K562 (cell line): ENCODE measurements around the gene ZNF665. TPM values are rescaled to one million over a fixed set of nuclear protein-coding genes. Genes with fewer than 3 reads are reported as not detected.
A peak's percentile ranks its signal among the peaks of the same experiment; 100 is the strongest.

ENCODE experiments used
- ATAC-seq: fragments of 200-7000 bp; cut with Tn5 transposase; 3 replicates; pipeline ENCODE4 v1.9.1; 2020; ENCODE audit warnings: moderate library complexity
- BruUV-seq: library from RNA; stranded (reverse); fragments of 400-500 nt; replicated peaks from 2 replicates; lab custom pipeline; 2021; lab: Mats Ljungman, UMichigan
- CTCF ChIA-PET: fragments of 300-600 bp; formaldehyde crosslinking; extraction: SDS; loops from one replicate; lab custom pipeline; 2021; ENCODE audit warnings: low intra/inter-chr PET ratio; lab: Yijun Ruan, JAX
- POLR2A ChIA-PET: fragments of 300-600, 350-650 bp; sonication (Branson Sonifier 250); formaldehyde crosslinking; extraction: SDS; loops from one replicate; lab custom pipeline; 2021; ENCODE audit warnings: antibody characterized with exemption, inconsistent platforms; lab: Yijun Ruan, JAX
- DNase-seq, 4 experiments: peaks; one replicate each; pipeline versions ENCODE4 v3.0.0 to v3.0.0-alpha.2; 2011 to 2018; ENCODE audit warnings: low spot score in 3 of 4, mixed read lengths in 3 of 4; ENCODE audit errors: extremely low read depth in 1 of 4
- FAIRE-seq: peaks from 2 replicates; lab custom pipeline; 2011; peaks lifted over from hg19 to GRCh38; lab: Jason Lieb, UNC
- H2AFZ ChIP-seq: 2 replicates; pipeline ENCODE4 v1.6.0; 2011; ENCODE audit warnings: low read depth, low read length, control low read depth, inconsistent platforms
- H3K27ac ChIP-seq: fragments of 200-600 bp; 3 replicates; pipeline ENCODE4 v1.8.0; 2011; ENCODE audit warnings: low read depth, mild to moderate bottlenecking, control low read depth, inconsistent platforms, low read length, moderate library complexity, mixed read lengths; ENCODE audit errors: extremely low read depth
- H3K27me3 ChIP-seq, 2 experiments: fragments of 300-600 bp in 1 of 2; 2 replicates in 1 of 2; 3 replicates in 1 of 2; pipeline versions ENCODE4 v1.6.0 to v1.8.0; 2011; ENCODE audit warnings: inconsistent platforms in 2 of 2, low read length in 2 of 2, mild to moderate bottlenecking in 1 of 2, mixed read lengths in 1 of 2, moderate library complexity in 1 of 2; ENCODE audit not compliant: control insufficient read depth in 2 of 2, insufficient read depth in 2 of 2
- H3K36me3 ChIP-seq: fragments of 300-600 bp; 3 replicates; pipeline ENCODE4 v1.8.0; 2011; ENCODE audit warnings: mild to moderate bottlenecking, low read length, inconsistent platforms; ENCODE audit not compliant: control insufficient read depth, insufficient read depth
- H3K4me1 ChIP-seq, 2 experiments: fragments of 200-600 bp in 1 of 2; replicated peaks in 1 of 2; 2 replicates in 1 of 2; 3 replicates in 1 of 2; pipeline versions ENCODE4 v1.5.1 to v1.8.0; 2011; ENCODE audit warnings: inconsistent platforms in 2 of 2, low read length in 2 of 2, mild to moderate bottlenecking in 1 of 2, mixed read lengths in 1 of 2, moderate library complexity in 1 of 2; ENCODE audit not compliant: control insufficient read depth in 2 of 2, insufficient read depth in 2 of 2
- H3K4me2 ChIP-seq: 2 replicates; pipeline ENCODE4 v1.6.1; 2011; ENCODE audit warnings: low read length, control low read depth, inconsistent platforms, mixed read lengths; ENCODE audit not compliant: insufficient read depth
- H3K4me3 ChIP-seq: fragments of 200-600 bp; sonication (generic), shearing (Covaris generic); 2 replicates; pipeline ENCODE4 v1.5.1; 2016; ENCODE audit warnings: control low read depth, inconsistent platforms
- H3K79me2 ChIP-seq: fragments of 200-600 bp; 3 replicates; pipeline ENCODE4 v1.8.0; 2011; ENCODE audit warnings: low read length, inconsistent platforms; ENCODE audit not compliant: control insufficient read depth, insufficient read depth
- H3K9ac ChIP-seq, 2 experiments: 2 replicates each; pipeline versions ENCODE4 v1.6.0 to v1.6.1; 2011; ENCODE audit warnings: low read depth in 2 of 2, low read length in 2 of 2, control low read depth in 1 of 2, inconsistent platforms in 1 of 2, mild to moderate bottlenecking in 1 of 2, mixed read lengths in 1 of 2; ENCODE audit not compliant: insufficient read depth in 1 of 2
- H3K9me1 ChIP-seq: one replicate; pipeline ENCODE4 v1.6.0; 2011; ENCODE audit warnings: inconsistent platforms, mild to moderate bottlenecking, low read length, moderate library complexity; ENCODE audit not compliant: control insufficient read depth, insufficient read depth
- H3K9me3 ChIP-seq: replicated peaks from 2 replicates; pipeline ENCODE4 v1.5.1; 2011; ENCODE audit warnings: low read depth, low read length, inconsistent platforms; ENCODE audit not compliant: control insufficient read depth, insufficient read depth
- H4K20me1 ChIP-seq: replicated peaks from 2 replicates; pipeline ENCODE4 v1.6.1; 2011; ENCODE audit warnings: low read length, inconsistent platforms, mixed read lengths; ENCODE audit not compliant: control insufficient read depth, insufficient read depth
- C11orf30 ChIP-seq: fragments of 450-650 bp; IDR thresholded peaks from 2 replicates; pipeline ENCODE4 v1.6.1; 2016; ENCODE audit warnings: low read depth, mild to moderate bottlenecking
- CEBPB ChIP-seq: fragments of 450-650 bp; IDR thresholded peaks from 2 replicates; pipeline ENCODE4 v1.6.1; 2016; ENCODE audit warnings: missing genetic modification characterization, missing compliant biosample characterization
- CEBPG ChIP-seq, 3 experiments: fragments of 200-800 bp in 1 of 3; sonication (Bioruptor generic) in 1 of 3; sonication (generic) in 1 of 3; formaldehyde crosslinking in 1 of 3; IDR thresholded peaks in 2 of 3; conservative IDR thresholded peaks in 1 of 3; 2 replicates each; pipeline versions ENCODE4 v1.6.1 to v1.8.0; 2016 to 2022; ENCODE audit warnings: missing compliant biosample characterization in 2 of 3, missing genetic modification characterization in 2 of 3, mild to moderate bottlenecking in 1 of 3, missing genetic modification reagents in 1 of 3
- HSF4 ChIP-seq: fragments of 250-450 bp; sonication (Bioruptor Pico); IDR thresholded peaks from 2 replicates; pipeline ENCODE4 v2.1.2; 2022; ENCODE audit warnings: mild to moderate bottlenecking, moderate library complexity, borderline replicate concordance
- TEAD1 ChIP-seq, 2 experiments: fragments of 450-650 bp in 1 of 2; sonication (generic) in 1 of 2; formaldehyde crosslinking; IDR thresholded peaks; 2 replicates each; pipeline versions ENCODE4 v1.4.0 to v1.8.0; 2020 to 2022; ENCODE audit warnings: mild to moderate bottlenecking in 2 of 2, missing genetic modification reagents in 1 of 2
- THAP12 ChIP-seq: fragments of 250-450 bp; sonication (Bioruptor Pico); IDR thresholded peaks from 2 replicates; pipeline ENCODE4 v1.9.0; 2021; ENCODE audit warnings: mild to moderate bottlenecking, inconsistent platforms
- ZNF431 ChIP-seq: sonication (generic); formaldehyde crosslinking; IDR thresholded peaks from 2 replicates; pipeline ENCODE4 v1.8.0; 2022; ENCODE audit warnings: mild to moderate bottlenecking, missing genetic modification reagents
- WGBS: fragments of 100-300 bp; shearing (Covaris generic); methylation state at CpG from one replicate; pipeline ENCODE4 v1.1.6; 2016; ENCODE audit warnings: low coverage, mixed read lengths; ENCODE audit not compliant: insufficient coverage; ENCODE audit errors: missing lambda C conversion rate; 5-methylcytosine and 5-hydroxymethylcytosine counted together
- in situ Hi-C: fragments of 300-500 bp; cut with MboI; formaldehyde crosslinking; loops from 4 replicates; pipeline ENCODE4 v1.15.0; 2018; ENCODE audit warnings: inconsistent platforms, mixed read lengths
- intact Hi-C: fragments of 100-400 bp; cut with micrococcal nuclease; formaldehyde crosslinking; loops from 2 replicates; pipeline ENCODE4 v1.14.2; 2022
- polyA plus RNA-seq, 8 experiments: library from polyadenylated mRNA; depleted of rRNA in 4 of 8; stranded (reverse) in 5 of 8; unstranded in 3 of 8; fragments of >200 nt; fragmentation: Nextera tagmentation in 2 of 8; fragmentation: Illumina TruSeq in 1 of 8; extraction: Ambion mirVana in 2 of 8; extraction: Trizol in 1 of 8; gene quantifications; 2 replicates each; pipeline versions ENCODE4 v1.2.1 to v1.2.3, GENCODE V29; 2011 to 2014; ENCODE audit warnings: inconsistent platforms in 1 of 8, missing spikeins in 1 of 8
- total RNA-seq, 7 experiments: library from RNA; depleted of rRNA in 6 of 7; stranded (reverse); fragments of >200 nt in 6 of 7; fragmentation: Illumina TruSeq in 2 of 7; extraction: Trizol in 2 of 7; gene quantifications; 2 replicates each; pipeline versions ENCODE4 v1.2.1 to v1.2.3, GENCODE V29; 2011 to 2021; ENCODE audit warnings: low replicate concordance in 1 of 7

The ZNF665 gene
- total and polyA plus RNA-seq, 9 of the 15 experiments (the other 6 are each of a cell fraction or from before 2014, with no cell fraction given) = 1.9 to 7.6 (median 2.8) TPM

DNA sequence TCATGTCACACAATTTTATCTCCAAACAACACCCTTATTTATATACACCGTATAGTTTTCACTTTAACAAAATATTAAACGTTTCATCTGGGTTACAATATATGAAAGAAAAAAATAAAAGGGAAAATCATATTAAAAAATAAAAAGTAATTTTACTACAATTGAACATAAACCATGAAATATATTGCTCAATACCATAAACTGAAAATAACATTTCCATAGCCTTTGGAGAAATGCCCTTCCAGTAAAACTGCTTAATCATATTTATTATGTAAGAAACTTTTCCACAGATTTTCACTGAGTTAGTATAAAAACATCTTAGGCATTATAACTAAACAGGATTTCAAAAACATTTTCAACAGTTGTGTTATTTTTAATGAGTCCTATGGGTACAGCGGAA, 32.8 kb downstream of the ZNF665 start:
- FAIRE-seq = no peak
- in situ Hi-C loops = no loop called here
- Histone ChIP-seq H3K4me3 (no peak overlapping the region), H3K27ac (peak overlapping the region; percentile 71), H4K20me1 (no peaks in the 10 kb centered on the region), H3K4me1 (peaks cover 13 to 14% of the 10 kb centered on the region in 2 experiments; a peak in 3 of 5 replicates), H3K4me2 (peak overlapping the region; percentile 44; the same call in 1 of the 2 replicates), H3K9ac (no peak overlapping the region), H3K9me1 (no peaks in the 10 kb centered on the region), H3K27me3 (no peaks in the 10 kb centered on the region), H3K9me3 (peaks cover 16% of the 10 kb centered on the region), H3K79me2 (peaks cover 29% of the 10 kb centered on the region), H3K36me3 (peaks cover 12% of the 10 kb centered on the region; the same call in 2 of the 3 replicates), H2AFZ (no peak overlapping the region)
- intact Hi-C loops = no loop called here
- TF ChIP-seq CEBPG (CRISPR knock-in tag; IDR thresholded peaks at IDR 0.05) (no peak), CEBPG (tag; conservative IDR thresholded peaks at IDR 0.05 in 1 of 2, IDR thresholded peaks at IDR 0.05 in 1 of 2) (peak in 1 of 2 experiments; percentile 71; a peak in 3 of 4 replicates), C11orf30 (peak; percentile 12; the same call in 1 of the 2 replicates), HSF4 (CRISPR knock-in tag) (no peak), CEBPB (tag) (peak; percentile 72), TEAD1 (CRISPR knock-in tag; IDR thresholded peaks at IDR 0.05) (no peak), THAP12 (no peak), ZNF431 (CRISPR knock-in tag) (no peak)
- ATAC-seq = no peak
- ChIA-PET CTCF (no interaction called here), POLR2A (no interaction called here)
- BruUV-seq = no TSS peak
- WGBS = 52% methylated on average over 3 of the region's 3 CpGs
- DNase-seq = no peak
